ENCODE data around the gene BBS7. TPM values are rescaled to one million over a fixed set of nuclear protein-coding genes. Genes with fewer than 3 reads are reported as not detected.

BBS7 gene
- polyA plus RNA-seq, 1 donor from 2014 or later = 60.9 TPM

DNA sequence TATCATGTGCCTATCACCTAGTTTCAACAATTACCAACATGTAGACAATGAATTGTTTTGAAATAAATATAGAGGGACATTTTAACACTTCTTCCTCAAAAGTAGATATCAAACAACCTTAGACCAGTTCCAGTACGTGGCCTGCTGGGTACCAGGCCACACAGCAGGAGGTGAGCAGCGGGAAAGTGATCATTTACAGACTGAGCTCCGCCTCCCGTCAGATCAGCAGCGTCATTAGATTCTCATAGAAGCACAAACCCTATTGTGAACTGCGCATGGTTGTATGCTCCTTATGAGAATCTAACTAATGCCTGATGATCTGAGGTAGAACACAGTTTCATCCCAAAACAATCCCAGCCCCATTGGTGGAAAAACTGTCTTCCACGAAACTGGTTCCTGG lies 6.5 kb downstream of the BBS7 start:
- Histone ChIP-seq H3K36me3 (ENCODE audit: insufficient read depth, low read length) (peaks cover 28% of the 10 kb centered on the region), H3K9me3 (ENCODE audit: low read length) (no peaks in the 10 kb centered on the region), H3F3A (ENCODE audit: insufficient read depth, low read length, poor library complexity, severe bottlenecking) (no peaks in the 10 kb centered on the region), H3K4me2 (ENCODE audit: low read length) (no peak overlapping the region), H3K9me2 (ENCODE audit: insufficient read depth, low read length) (no peaks in the 10 kb centered on the region), H2AFZ (ENCODE audit: low read depth, low read length) (no peak overlapping the region), H3K79me2 (replicated peaks; ENCODE audit: insufficient read depth, low read length) (peaks cover 10% of the 10 kb centered on the region), H3K27me3 (ENCODE audit: insufficient read depth, low read depth, low read length) (no peaks in the 10 kb centered on the region), H3K27ac (ENCODE audit: low read length) (no peak overlapping the region), H3K4me3 (ENCODE audit: low read length) (no peak overlapping the region), H3K9ac (ENCODE audit: low read length) (no peak overlapping the region), H4K20me1 (ENCODE audit: insufficient read depth) (no peaks in the 10 kb centered on the region)
- no peak for TF ChIP-seq EZH2 (IDR thresholded peaks at IDR 0.05; ENCODE audit: borderline replicate concordance, insufficient read depth, low read length, poor library complexity, severe bottlenecking)
- no peak for TF ChIP-seq POLR2AphosphoS5 (IDR thresholded peaks at IDR 0.05)
- no peak for TF ChIP-seq TAF1 (IDR thresholded peaks at IDR 0.05; ENCODE audit: low read depth)
- TF ChIP-seq, protein P1, sequence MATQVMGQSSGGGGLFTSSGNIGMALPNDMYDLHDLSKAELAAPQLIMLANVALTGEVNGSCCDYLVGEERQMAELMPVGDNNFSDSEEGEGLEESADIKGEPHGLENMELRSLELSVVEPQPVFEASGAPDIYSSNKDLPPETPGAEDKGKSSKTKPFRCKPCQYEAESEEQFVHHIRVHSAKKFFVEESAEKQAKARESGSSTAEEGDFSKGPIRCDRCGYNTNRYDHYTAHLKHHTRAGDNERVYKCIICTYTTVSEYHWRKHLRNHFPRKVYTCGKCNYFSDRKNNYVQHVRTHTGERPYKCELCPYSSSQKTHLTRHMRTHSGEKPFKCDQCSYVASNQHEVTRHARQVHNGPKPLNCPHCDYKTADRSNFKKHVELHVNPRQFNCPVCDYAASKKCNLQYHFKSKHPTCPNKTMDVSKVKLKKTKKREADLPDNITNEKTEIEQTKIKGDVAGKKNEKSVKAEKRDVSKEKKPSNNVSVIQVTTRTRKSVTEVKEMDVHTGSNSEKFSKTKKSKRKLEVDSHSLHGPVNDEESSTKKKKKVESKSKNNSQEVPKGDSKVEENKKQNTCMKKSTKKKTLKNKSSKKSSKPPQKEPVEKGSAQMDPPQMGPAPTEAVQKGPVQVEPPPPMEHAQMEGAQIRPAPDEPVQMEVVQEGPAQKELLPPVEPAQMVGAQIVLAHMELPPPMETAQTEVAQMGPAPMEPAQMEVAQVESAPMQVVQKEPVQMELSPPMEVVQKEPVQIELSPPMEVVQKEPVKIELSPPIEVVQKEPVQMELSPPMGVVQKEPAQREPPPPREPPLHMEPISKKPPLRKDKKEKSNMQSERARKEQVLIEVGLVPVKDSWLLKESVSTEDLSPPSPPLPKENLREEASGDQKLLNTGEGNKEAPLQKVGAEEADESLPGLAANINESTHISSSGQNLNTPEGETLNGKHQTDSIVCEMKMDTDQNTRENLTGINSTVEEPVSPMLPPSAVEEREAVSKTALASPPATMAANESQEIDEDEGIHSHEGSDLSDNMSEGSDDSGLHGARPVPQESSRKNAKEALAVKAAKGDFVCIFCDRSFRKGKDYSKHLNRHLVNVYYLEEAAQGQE (IDR thresholded peaks at IDR 0.05; ENCODE audit: borderline replicate concordance) = no peak
- TF ChIP-seq, protein P2, sequence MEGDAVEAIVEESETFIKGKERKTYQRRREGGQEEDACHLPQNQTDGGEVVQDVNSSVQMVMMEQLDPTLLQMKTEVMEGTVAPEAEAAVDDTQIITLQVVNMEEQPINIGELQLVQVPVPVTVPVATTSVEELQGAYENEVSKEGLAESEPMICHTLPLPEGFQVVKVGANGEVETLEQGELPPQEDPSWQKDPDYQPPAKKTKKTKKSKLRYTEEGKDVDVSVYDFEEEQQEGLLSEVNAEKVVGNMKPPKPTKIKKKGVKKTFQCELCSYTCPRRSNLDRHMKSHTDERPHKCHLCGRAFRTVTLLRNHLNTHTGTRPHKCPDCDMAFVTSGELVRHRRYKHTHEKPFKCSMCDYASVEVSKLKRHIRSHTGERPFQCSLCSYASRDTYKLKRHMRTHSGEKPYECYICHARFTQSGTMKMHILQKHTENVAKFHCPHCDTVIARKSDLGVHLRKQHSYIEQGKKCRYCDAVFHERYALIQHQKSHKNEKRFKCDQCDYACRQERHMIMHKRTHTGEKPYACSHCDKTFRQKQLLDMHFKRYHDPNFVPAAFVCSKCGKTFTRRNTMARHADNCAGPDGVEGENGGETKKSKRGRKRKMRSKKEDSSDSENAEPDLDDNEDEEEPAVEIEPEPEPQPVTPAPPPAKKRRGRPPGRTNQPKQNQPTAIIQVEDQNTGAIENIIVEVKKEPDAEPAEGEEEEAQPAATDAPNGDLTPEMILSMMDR (IDR thresholded peaks at IDR 0.05; ENCODE audit: poor library complexity, severe bottlenecking) = no peak
- no peak for TF ChIP-seq MXI1 (conservative IDR thresholded peaks at IDR 0.05; ENCODE audit: poor library complexity, severe bottlenecking)
- TF ChIP-seq SMC3 (conservative IDR thresholded peaks at IDR 0.05; ENCODE audit: poor library complexity) = no peak
- no peak for TF ChIP-seq RAD21 (conservative IDR thresholded peaks at IDR 0.05)
- TF ChIP-seq EP300 (conservative IDR thresholded peaks at IDR 0.05; ENCODE audit: poor library complexity, severe bottlenecking) = no peak

DNA sequence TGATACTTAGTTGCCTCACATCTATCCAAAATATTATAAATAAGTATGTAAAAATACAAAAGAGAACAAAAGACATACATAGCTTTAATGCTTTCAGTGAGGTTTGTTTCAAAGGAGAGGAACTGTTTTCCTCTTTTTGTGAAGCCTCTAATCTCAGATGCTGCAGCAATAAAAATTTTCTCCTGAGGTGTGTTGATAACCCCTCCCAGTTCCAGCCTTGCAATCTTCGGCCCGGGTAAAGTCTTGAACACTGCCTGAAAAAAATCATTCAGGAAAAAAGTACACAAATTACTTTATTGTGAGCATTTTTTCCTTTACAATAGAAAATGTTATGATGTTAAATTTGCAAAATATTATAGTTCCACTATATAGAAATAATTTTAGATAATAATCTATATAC lies 8.8 kb downstream of the BBS7 start:
- no peak for TF ChIP-seq POLR2AphosphoS5 (IDR thresholded peaks at IDR 0.05)
- TF ChIP-seq EP300 (conservative IDR thresholded peaks at IDR 0.05; ENCODE audit: poor library complexity, severe bottlenecking) = no peak
- TF ChIP-seq SMC3 (conservative IDR thresholded peaks at IDR 0.05; ENCODE audit: poor library complexity) = no peak
- TF ChIP-seq TAF1 (IDR thresholded peaks at IDR 0.05; ENCODE audit: low read depth) = no peak
- no peak for TF ChIP-seq EZH2 (IDR thresholded peaks at IDR 0.05; ENCODE audit: borderline replicate concordance, insufficient read depth, low read length, poor library complexity, severe bottlenecking)
- TF ChIP-seq MXI1 (conservative IDR thresholded peaks at IDR 0.05; ENCODE audit: poor library complexity, severe bottlenecking) = no peak
- no peak overlapping the region for H3K9ac ChIP-seq (ENCODE audit: low read length)
- no peak overlapping the region for H3K4me2 ChIP-seq (ENCODE audit: low read length)
- peaks cover 14% of the 10 kb centered on the region for H3K36me3 ChIP-seq (ENCODE audit: insufficient read depth, low read length)
- H3K9me3 ChIP-seq (ENCODE audit: low read length) = no peaks in the 10 kb centered on the region
- no peaks in the 10 kb centered on the region for H3F3A ChIP-seq (ENCODE audit: insufficient read depth, low read length, poor library complexity, severe bottlenecking)
- H2AFZ ChIP-seq (ENCODE audit: low read depth, low read length) = no peak overlapping the region
- no peaks in the 10 kb centered on the region for H3K27me3 ChIP-seq (ENCODE audit: insufficient read depth, low read depth, low read length)
- peaks cover 4% of the 10 kb centered on the region for H3K79me2 ChIP-seq (replicated peaks; ENCODE audit: insufficient read depth, low read length)
- no peaks in the 10 kb centered on the region for H3K9me2 ChIP-seq (ENCODE audit: insufficient read depth, low read length)
- H3K4me3 ChIP-seq (ENCODE audit: low read length) = no peak overlapping the region
- no peaks in the 10 kb centered on the region for H4K20me1 ChIP-seq (ENCODE audit: insufficient read depth)
- H3K27ac ChIP-seq (ENCODE audit: low read length) = no peak overlapping the region

Measured in neural cell (in vitro differentiated cells).